KMS-11 (cell line): Measurements from ENCODE around the gene CDC73.
"Not testable (repeated sequence)": the region's sequence is repeated elsewhere in the genome, so short reads cannot be mapped to it uniquely, and the experiment has no call there.

Source experiments
- H2AFZ ChIP-seq: fragments of 200-600 bp; sonication (generic); 2 replicates; pipeline ENCODE4 v1.6.1; 2016; ENCODE audit warnings: antibody characterized with exemption, mixed run types, low read depth
- H3K27ac ChIP-seq: fragments of 200-600 bp; sonication (generic); 2 replicates; pipeline ENCODE4 v1.6.1; 2016; ENCODE audit warnings: mild to moderate bottlenecking, mixed run types
- H3K27me3 ChIP-seq: fragments of 200-600 bp; sonication (generic); 2 replicates; pipeline ENCODE4 v1.6.1; 2017; ENCODE audit warnings: mild to moderate bottlenecking, low read depth, mixed run types, moderate library complexity; ENCODE audit not compliant: insufficient read depth
- H3K36me3 ChIP-seq: fragments of 200-600 bp; sonication (generic); 2 replicates; pipeline ENCODE4 v1.6.1; 2017; ENCODE audit warnings: mild to moderate bottlenecking, mixed run types; ENCODE audit not compliant: insufficient read depth
- H3K4me1 ChIP-seq: fragments of 200-600 bp; sonication (generic); 2 replicates; pipeline ENCODE4 v1.6.1; 2016; ENCODE audit warnings: mild to moderate bottlenecking, low read depth, mixed run types; ENCODE audit not compliant: poor library complexity, severe bottlenecking
- H3K4me2 ChIP-seq: fragments of 200-600 bp; sonication (generic); 2 replicates; pipeline ENCODE4 v1.7.0; 2016; ENCODE audit warnings: mild to moderate bottlenecking, mixed run types
- H3K4me3 ChIP-seq: fragments of 200-600 bp; sonication (generic); IDR thresholded peaks from 2 replicates; pipeline ENCODE4 v1.6.1; 2017; ENCODE audit warnings: low read depth, low read length, mixed read lengths; ENCODE audit not compliant: insufficient read depth
- H3K79me2 ChIP-seq: fragments of 200-600 bp; sonication (generic); 2 replicates; pipeline ENCODE4 v1.6.1; 2016; ENCODE audit warnings: low read depth, mixed run types; ENCODE audit not compliant: insufficient read depth
- H3K9ac ChIP-seq: fragments of 200-600 bp; sonication (generic); 2 replicates; pipeline ENCODE4 v1.6.1; 2016; ENCODE audit warnings: mild to moderate bottlenecking, mixed run types
- H4K20me1 ChIP-seq: fragments of 200-600 bp; sonication (generic); 2 replicates; pipeline ENCODE4 v1.6.1; 2016; ENCODE audit warnings: mild to moderate bottlenecking, mixed run types; ENCODE audit not compliant: insufficient read depth
- TF ChIP-seq, protein P1 (sequence below): fragments of 200-600 bp; sonication (generic); conservative IDR thresholded peaks from 2 replicates; pipeline ENCODE4 v1.6.1; 2017; ENCODE audit warnings: low read depth, mild to moderate bottlenecking, antibody characterized with exemption, low read length, moderate library complexity, mixed read lengths

The CDC73 gene

DNA sequence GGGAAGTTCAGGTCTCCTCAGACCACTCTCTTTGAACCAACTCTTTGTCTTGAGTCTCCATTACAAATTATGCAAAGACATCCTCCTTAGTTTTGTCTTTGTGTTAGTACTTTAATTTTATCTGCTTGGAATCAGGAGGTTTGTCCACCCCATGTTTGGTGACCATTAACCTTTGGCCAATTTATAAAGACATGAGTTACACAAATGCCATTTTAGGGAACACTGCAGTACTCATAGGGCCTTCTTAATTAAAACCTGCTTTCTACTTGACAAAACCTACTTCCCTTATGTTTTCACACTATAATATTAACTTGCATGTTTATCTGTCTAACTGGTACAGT, 7.9 kb upstream of the CDC73 start:
- H3K36me3 ChIP-seq, result no peaks in the 10 kb centered on the region
- H3K4me3 ChIP-seq, result no peak overlapping the region
- no peaks in the 10 kb centered on the region for H3K27me3 ChIP-seq
- H3K9ac ChIP-seq, result no peak overlapping the region
- H3K27ac ChIP-seq, result no peak overlapping the region
- H4K20me1 ChIP-seq, result no peaks in the 10 kb centered on the region
- H3K79me2 ChIP-seq, result no peaks in the 10 kb centered on the region
- TF ChIP-seq, protein P1, sequence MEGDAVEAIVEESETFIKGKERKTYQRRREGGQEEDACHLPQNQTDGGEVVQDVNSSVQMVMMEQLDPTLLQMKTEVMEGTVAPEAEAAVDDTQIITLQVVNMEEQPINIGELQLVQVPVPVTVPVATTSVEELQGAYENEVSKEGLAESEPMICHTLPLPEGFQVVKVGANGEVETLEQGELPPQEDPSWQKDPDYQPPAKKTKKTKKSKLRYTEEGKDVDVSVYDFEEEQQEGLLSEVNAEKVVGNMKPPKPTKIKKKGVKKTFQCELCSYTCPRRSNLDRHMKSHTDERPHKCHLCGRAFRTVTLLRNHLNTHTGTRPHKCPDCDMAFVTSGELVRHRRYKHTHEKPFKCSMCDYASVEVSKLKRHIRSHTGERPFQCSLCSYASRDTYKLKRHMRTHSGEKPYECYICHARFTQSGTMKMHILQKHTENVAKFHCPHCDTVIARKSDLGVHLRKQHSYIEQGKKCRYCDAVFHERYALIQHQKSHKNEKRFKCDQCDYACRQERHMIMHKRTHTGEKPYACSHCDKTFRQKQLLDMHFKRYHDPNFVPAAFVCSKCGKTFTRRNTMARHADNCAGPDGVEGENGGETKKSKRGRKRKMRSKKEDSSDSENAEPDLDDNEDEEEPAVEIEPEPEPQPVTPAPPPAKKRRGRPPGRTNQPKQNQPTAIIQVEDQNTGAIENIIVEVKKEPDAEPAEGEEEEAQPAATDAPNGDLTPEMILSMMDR, result no peak
- no peak overlapping the region for H3K4me2 ChIP-seq
- H3K4me1 ChIP-seq, result peaks cover 19% of the 10 kb centered on the region
- H2AFZ ChIP-seq, result no peak overlapping the region

DNA sequence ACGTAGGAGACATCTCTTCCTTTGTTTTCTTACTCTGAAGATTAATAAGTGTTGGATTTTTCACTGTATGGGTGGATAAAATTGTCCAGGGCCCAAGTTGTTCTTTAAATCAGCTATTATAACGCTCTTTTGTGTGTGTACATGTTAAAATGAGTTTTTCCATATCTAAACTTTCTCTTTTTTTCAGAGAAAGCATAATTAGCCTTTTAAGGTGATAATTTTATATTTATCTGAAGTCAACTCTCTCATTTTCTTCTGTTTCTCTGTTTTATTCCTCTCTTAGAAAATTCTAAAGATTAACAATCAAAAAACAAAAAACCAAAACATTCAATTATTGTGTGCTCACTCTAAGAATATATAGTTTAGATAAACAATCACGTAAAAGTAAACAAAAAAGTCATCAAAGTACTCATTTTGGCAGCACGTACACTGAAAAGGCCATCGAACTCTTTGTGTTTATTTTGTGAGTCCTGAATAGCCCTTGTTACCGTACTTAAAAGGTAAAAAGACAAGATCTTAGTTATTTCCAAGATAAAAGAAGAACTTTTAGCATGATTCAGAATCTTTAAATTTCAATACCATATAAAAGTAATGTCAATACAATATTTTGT, 7.2 kb upstream of the CDC73 start:
- no peaks in the 10 kb centered on the region for H4K20me1 ChIP-seq
- no peaks in the 10 kb centered on the region for H3K36me3 ChIP-seq
- no peaks in the 10 kb centered on the region for H3K79me2 ChIP-seq
- TF ChIP-seq, protein P1, result no peak
- no peak overlapping the region for H3K4me2 ChIP-seq
- H3K9ac ChIP-seq, result no peak overlapping the region
- H3K4me1 ChIP-seq, result peaks cover 19% of the 10 kb centered on the region
- no peaks in the 10 kb centered on the region for H3K27me3 ChIP-seq
- H2AFZ ChIP-seq, result no peak overlapping the region
- H3K4me3 ChIP-seq, result no peak overlapping the region
- no peak overlapping the region for H3K27ac ChIP-seq

DNA sequence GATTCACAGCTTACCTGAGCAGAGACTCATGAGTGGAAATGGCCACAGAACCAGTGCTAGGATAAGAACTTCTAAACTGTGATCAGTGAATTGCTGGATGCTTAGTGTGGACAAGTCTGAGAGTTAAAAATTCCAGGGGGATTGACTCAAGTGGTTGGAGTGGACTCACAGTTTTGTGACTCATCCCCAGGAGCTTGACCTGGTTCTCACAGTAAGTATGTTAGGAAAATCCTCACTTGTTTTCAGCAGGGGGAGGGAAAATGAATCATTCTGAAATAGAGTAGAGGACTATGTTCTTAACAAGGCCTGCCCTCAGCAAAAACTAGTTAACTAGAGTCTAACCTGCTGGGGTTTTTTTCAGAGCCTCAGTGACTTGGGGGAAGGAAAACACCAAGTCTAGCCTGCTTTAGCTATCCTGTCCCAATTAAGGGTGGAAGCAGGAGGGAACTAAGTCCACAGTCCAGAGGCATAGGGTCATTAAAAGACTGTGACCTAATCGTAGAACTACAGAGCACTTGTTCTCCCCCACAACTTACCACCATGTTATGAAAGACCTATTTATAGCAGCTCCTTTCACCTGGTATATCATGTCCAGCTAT, 6.1 kb upstream of the CDC73 start:
- no peaks in the 10 kb centered on the region for H3K79me2 ChIP-seq
- TF ChIP-seq, protein P1, result no peak
- no peak overlapping the region for H3K4me2 ChIP-seq
- peaks cover 19% of the 10 kb centered on the region for H3K4me1 ChIP-seq
- H3K27ac ChIP-seq, result no peak overlapping the region
- no peaks in the 10 kb centered on the region for H3K36me3 ChIP-seq
- no peak overlapping the region for H2AFZ ChIP-seq
- no peaks in the 10 kb centered on the region for H4K20me1 ChIP-seq
- no peak overlapping the region for H3K4me3 ChIP-seq
- H3K9ac ChIP-seq, result no peak overlapping the region
- H3K27me3 ChIP-seq, result no peaks in the 10 kb centered on the region

DNA sequence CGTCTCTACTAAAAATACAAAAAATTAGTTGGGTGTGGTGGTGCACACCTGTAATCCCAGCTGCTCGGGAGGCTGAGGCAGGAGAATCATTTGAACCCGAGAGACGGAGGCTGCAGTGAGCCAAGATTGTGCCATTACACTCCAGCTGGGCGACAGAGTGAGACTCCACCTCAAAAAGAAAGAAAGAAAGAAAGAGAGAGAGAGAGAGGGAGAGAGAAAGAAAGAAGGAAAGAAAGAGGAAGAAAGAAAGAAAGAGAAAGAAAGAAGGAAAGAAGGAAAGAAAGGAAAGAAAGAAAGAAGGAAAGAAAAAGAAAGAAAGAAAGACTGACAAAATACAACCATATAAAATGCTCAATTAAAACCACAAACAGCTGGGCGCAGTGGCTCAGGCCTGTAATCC, 4.7 kb upstream of the CDC73 start:
- not testable (repeated sequence) for H3K79me2 ChIP-seq, H3K4me2 ChIP-seq, H3K4me3 ChIP-seq, H4K20me1 ChIP-seq, H3K9ac ChIP-seq, H3K27me3 ChIP-seq, H2AFZ ChIP-seq, H3K27ac ChIP-seq, H3K36me3 ChIP-seq
- H3K4me1 ChIP-seq, result peaks cover 10% of the 10 kb centered on the region

DNA sequence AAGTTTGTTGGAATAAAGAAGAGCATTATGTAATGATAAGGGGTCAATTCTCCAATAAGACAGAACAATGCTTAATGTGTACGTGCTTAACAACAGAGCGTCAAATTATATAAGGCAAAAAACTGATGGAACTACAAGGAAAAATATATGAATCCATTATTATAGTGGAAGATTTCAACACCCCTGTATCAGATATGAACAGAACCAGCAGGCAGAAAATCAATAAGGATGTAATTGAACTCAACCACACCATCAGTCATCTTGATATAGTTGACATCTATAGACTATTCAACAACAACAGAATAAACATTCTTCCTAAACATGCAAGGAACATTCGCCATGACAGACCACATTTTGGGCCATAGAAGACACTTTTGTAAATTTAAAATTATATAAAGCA, 3.6 kb upstream of the CDC73 start:
- TF ChIP-seq, protein P1, result no peak
- H3K27me3 ChIP-seq, result no peaks in the 10 kb centered on the region
- H4K20me1 ChIP-seq, result no peaks in the 10 kb centered on the region
- H3K4me2 ChIP-seq, result no peak overlapping the region
- H2AFZ ChIP-seq, result no peak overlapping the region
- H3K79me2 ChIP-seq, result peaks cover 8% of the 10 kb centered on the region
- no peak overlapping the region for H3K9ac ChIP-seq
- no peak overlapping the region for H3K27ac ChIP-seq
- no peaks in the 10 kb centered on the region for H3K36me3 ChIP-seq
- peaks cover 8% of the 10 kb centered on the region for H3K4me1 ChIP-seq
- no peak overlapping the region for H3K4me3 ChIP-seq
